Activated CD4-positive, alpha-beta T cell treated with anti-CD3 and anti-CD28 coated beads for 1 hour (primary cell): ENCODE results near the gene MTNR1A.

Experiments
- DNase-seq: peaks from one replicate; pipeline ENCODE4 v3.0.0-alpha.2; 2020

The MTNR1A gene

DNA sequence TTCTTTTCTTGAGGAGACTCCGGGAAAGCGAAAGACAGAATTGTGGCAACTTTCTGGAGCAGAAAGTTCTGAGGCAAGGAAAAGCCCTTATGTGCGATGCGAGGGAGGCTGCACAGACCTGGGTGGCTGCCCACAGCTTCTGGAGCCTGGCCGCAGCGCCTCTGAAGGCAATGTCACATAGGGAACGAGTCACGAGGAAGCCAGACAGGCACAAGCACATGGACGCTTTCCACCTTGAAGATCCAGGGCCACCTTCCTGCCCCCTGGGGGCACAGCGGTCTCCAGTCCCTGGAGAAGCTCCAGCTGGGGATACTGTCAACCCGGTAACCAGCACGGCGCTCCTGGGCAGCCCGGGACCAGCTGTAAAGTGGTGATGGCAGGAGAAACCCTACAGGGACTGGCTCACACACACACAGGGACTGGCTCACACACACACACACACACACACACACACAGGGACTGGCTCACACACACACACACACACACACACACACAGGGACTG lies 69.8 kb downstream of the MTNR1A start:
- no peak for DNase-seq

DNA sequence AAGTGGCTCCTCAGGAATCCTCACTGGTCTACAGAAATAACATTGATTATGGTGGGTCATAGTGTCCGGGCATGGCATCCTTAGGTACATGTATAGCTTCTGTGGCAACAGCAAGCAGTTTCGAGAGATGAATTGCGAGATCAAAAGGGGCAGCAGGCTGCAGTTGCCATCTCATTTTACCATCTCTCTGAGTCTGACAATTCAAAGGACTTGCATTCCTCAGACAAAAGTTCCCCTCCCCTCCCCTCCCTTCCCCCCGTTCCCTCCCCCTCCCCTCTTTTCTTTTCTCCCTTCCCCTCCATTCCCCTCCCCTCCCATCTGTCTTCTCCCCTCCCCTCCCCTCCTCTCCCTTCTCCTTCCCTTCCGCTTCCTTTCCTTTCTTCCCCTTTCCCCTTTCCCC lies 70.2 kb downstream of the MTNR1A start:
- no peak for DNase-seq

DNA sequence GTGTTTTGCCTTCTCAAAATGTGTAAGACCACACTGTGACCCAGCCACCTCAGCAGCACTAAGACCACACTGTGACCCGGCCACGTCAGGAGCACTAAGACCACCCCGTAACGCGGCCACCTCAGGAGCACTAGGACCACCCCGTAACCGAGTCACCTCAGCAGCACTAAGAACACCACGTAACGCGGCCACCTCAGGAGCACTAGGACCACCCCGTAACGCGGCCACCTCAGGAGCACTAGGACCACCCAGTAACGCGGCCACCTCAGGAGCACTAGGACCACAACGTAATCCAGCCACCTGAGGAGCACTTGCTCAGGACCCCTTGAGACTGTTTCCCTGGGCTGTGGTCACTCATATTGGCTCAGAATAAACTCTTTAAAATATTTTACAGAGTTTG lies 71.7 kb downstream of the MTNR1A start:
- DNase-seq = no peak
